Measurements from ENCODE around the gene RIMS4. TPM values are rescaled to one million over a fixed set of nuclear protein-coding genes. Genes with fewer than 3 reads are reported as not detected.

The RIMS4 gene
- total RNA-seq, 1 experiment from 2014 or later, result 16.3 TPM

- H4K20me1 ChIP-seq (ENCODE audit: control insufficient read depth, insufficient read depth, insufficient read length), result no peaks in the 10 kb centered on the region
- Mint-ChIP-seq H3K4me3 (no peak overlapping the region), H3K27me3 (ENCODE audit: low read depth) (no peaks in the 10 kb centered on the region), H3K4me1 (peaks cover 31 to 43% of the 10 kb centered on the region in 2 experiments), H3K27ac (no peak overlapping the region; a peak in 2 of 7 replicates), H3K9me3 (no peaks in the 10 kb centered on the region; a peak in 1 of 5 replicates), H3K36me3 (ENCODE audit: insufficient read depth in 1 of 3, low read depth in 3 of 3) (peaks cover 1 to 2% (median 2%) of the 10 kb centered on the region in 3 experiments; a peak in 2 of 7 replicates)
- no peak overlapping the region for H2BK5ac ChIP-seq (ENCODE audit: insufficient read length, low read length)
- H4K5ac ChIP-seq (ENCODE audit: insufficient read length, low read depth, low read length), result no peak overlapping the region
- H3K23ac ChIP-seq (ENCODE audit: insufficient read length, low read depth, low read length), result no peak overlapping the region
- WGBS (ENCODE audit: extremely low coverage, insufficient read length, low lambda C conversion rate), result no CpG with 5 or more reads among the region's 6 CpGs
- no peak overlapping the region for H2AK5ac ChIP-seq (ENCODE audit: insufficient read length, low read length)
- no peak overlapping the region for H2AFZ ChIP-seq (ENCODE audit: low read length)
- no peaks in the 10 kb centered on the region for H3K79me1 ChIP-seq (ENCODE audit: insufficient read depth, low read depth, low read length, poor library complexity, severe bottlenecking)
- H3K4me1 ChIP-seq (ENCODE audit: insufficient read depth, low read length), result no peaks in the 10 kb centered on the region; the same call in 1 of the 2 replicates
- H3K23me2 ChIP-seq (ENCODE audit: insufficient read length, low read depth, low read length, poor library complexity, severe bottlenecking), result no peaks in the 10 kb centered on the region
- DNase-seq, result no peak
- no peak overlapping the region for H3K56ac ChIP-seq (ENCODE audit: insufficient read length, low read depth, low read length)
- H3K14ac ChIP-seq (ENCODE audit: insufficient read depth, low read length), result no peak overlapping the region
- no peaks in the 10 kb centered on the region for H3K79me2 ChIP-seq (ENCODE audit: insufficient read depth, low read length)
- no peaks in the 10 kb centered on the region for H3K27me3 ChIP-seq (ENCODE audit: insufficient read depth, low read length)
- H3K27ac ChIP-seq (ENCODE audit: insufficient read length, low read depth, low read length), result no peak overlapping the region
- H4K8ac ChIP-seq (replicated peaks; ENCODE audit: insufficient read length, low read depth, low read length), result no peak overlapping the region
- TF ChIP-seq CTCF (conservative IDR thresholded peaks at IDR 0.05), result no peak
- H3K18ac ChIP-seq (ENCODE audit: insufficient read length, low read depth, low read length), result no peak overlapping the region
- H3T11ph ChIP-seq (ENCODE audit: low read length), result no peak overlapping the region
- no peak overlapping the region for H2BK15ac ChIP-seq (ENCODE audit: low read depth, low read length)
- no peak overlapping the region for H2BK12ac ChIP-seq (ENCODE audit: insufficient read length, low read depth, low read length)
- H2BK20ac ChIP-seq (ENCODE audit: low read depth, low read length, poor library complexity, severe bottlenecking), result no peak overlapping the region
- no peak overlapping the region for H3K4ac ChIP-seq (ENCODE audit: low read depth, low read length)
- H2BK120ac ChIP-seq (ENCODE audit: low read depth, low read length, poor library complexity, severe bottlenecking), result no peak overlapping the region
- no peaks in the 10 kb centered on the region for H3K9me3 ChIP-seq (ENCODE audit: control insufficient read depth, low read depth, low read length)
- no peak overlapping the region for H3K4me2 ChIP-seq (ENCODE audit: insufficient read depth, insufficient read length, low read length)
- no peak overlapping the region for H4K91ac ChIP-seq (ENCODE audit: insufficient read length, low read depth, low read length)
- H3K9ac ChIP-seq (ENCODE audit: extremely low read depth, insufficient read length, low read length), result no peak overlapping the region
Measured at GRCh38 chr20:44732327-44732726, 78.0 kb downstream of the RIMS4 start.

All from H9 (cell line).